Ovary (tissue), 9 donors: ENCODE data around the gene ZC3H7B. TPM values are rescaled to one million over a fixed set of nuclear protein-coding genes. Genes with fewer than 3 reads are reported as not detected.

Experiments used
- DNase-seq, 5 donors: peaks; one replicate each; pipeline ENCODE4 v3.0.0-alpha.2; 2019 to 2020
- H3K27ac ChIP-seq, 2 donors: fragments of 200-600 bp; one replicate each; pipeline versions ENCODE4 v1.5.1 to v1.8.0; 2019 to 2022
- H3K27me3 ChIP-seq: fragments of 200-600 bp; one replicate; pipeline ENCODE4 v1.8.0; 2022
- H3K36me3 ChIP-seq: fragments of 200-600 bp; sonication (generic); one replicate; pipeline ENCODE4 v1.5.1; 2019
- H3K4me1 ChIP-seq: one replicate; pipeline ENCODE4 v1.8.1; 2013; ENCODE audit warnings: mild to moderate bottlenecking, moderate library complexity; ENCODE audit not compliant: insufficient read depth
- H3K4me3 ChIP-seq: fragments of 200-600 bp; sonication (generic); one replicate; pipeline ENCODE4 v1.5.1; 2017
- H3K9me3 ChIP-seq, 2 donors: fragments of 200-600 bp in 1 of 2; sonication (generic) in 1 of 2; one replicate each; pipeline versions ENCODE4 v1.5.1 to v1.8.1; 2013 to 2019; ENCODE audit warnings: mild to moderate bottlenecking in 1 of 2, moderate library complexity in 1 of 2
- CTCF ChIP-seq, 3 donors: fragments of 450-650 bp in 2 of 3; fragments of 200-600 bp in 1 of 3; IDR thresholded peaks; one replicate each; pipeline versions ENCODE4 v1.5.1 to v1.8.0; 2016 to 2022; ENCODE audit warnings: antibody characterized with exemption in 3 of 3, mild to moderate bottlenecking in 1 of 3
- EP300 ChIP-seq: sonication (generic); formaldehyde crosslinking; IDR thresholded peaks from one replicate; pipeline ENCODE4 v1.6.1; 2017; ENCODE audit warnings: antibody characterized with exemption
- POLR2A ChIP-seq: fragments of 450-650 bp; IDR thresholded peaks from one replicate; pipeline ENCODE4 v1.6.1; 2017; ENCODE audit warnings: antibody characterized with exemption, mild to moderate bottlenecking, moderate library complexity
- WGBS, 3 donors: extraction: QIAGEN DNeasy Blood & Tissue Kit in 1 of 3; methylation state at CpG; one replicate each; pipeline versions ENCODE4 v1.1.5 to v1.1.7; 2013 to 2017; 5-methylcytosine and 5-hydroxymethylcytosine counted together
- intact Hi-C, 4 donors: fragments of 100-400 bp; cut with DNase I; formaldehyde crosslinking; loops; one replicate each; pipeline versions ENCODE4 v1.11.0 to v1.15.1; 2022 to 2023
- polyA plus RNA-seq, 2 donors: library from polyadenylated mRNA; stranded (reverse); fragments of 200-250 nt in 1 of 2; fragments of 350-450 nt in 1 of 2; fragmentation: Illumina TruSeq in 1 of 2; extraction: RNeasy Lipid Tissue Mini Kit (QIAGEN cat#74804) in 1 of 2; gene quantifications; one replicate each; pipeline ENCODE4 v1.2.3, GENCODE V29; 2013 to 2014
- total RNA-seq, 7 donors: library from RNA; depleted of rRNA in 2 of 7; stranded (reverse); fragments of >200 nt in 2 of 7; fragmentation: NEBNext Ultra II Directional in 3 of 7; extraction: Animal tissue kit (Norgen Biotek cat#: 25700) in 3 of 7; gene quantifications; one replicate each; pipeline versions ENCODE4 v1.1.0 to v1.2.4, GENCODE V29; 2016 to 2023
- donor health status: DM: no; HTN: no; CAD: no; lungs with moderate emphysema.
- donor health status: DM: no; HTN: no; CAD: no.
- donor health status: Bipolar disorder and iron deficiency.
- donor health status: DM: yes; HTN: yes; CAD: no.
- donor health status: DM: no; HTN: no; CAD: no.
- donor health status: DM: yes; HTN: yes; CAD: no.

ZC3H7B gene
- total and polyA plus RNA-seq, 9 donors: 27.3 to 96.5 (median 73.2) TPM

- Histone ChIP-seq H3K27me3 (no peaks in the 10 kb centered on the region), H3K4me3 (no peak overlapping the region), H3K27ac (no peak overlapping the region), H3K36me3 (no peaks in the 10 kb centered on the region), H3K9me3 (no peaks in the 10 kb centered on the region), H3K4me1 (no peaks in the 10 kb centered on the region)
- no peak for TF ChIP-seq EP300
- TF ChIP-seq POLR2A: no peak
- no peak for TF ChIP-seq CTCF (IDR thresholded peaks at IDR 0.05)
- intact Hi-C loops: no loop called here
- 76 to 95% (median 85%) methylated on average over 2 of the region's 2 CpGs for WGBS, 3 donors
- DNase-seq: no peak
These were observed 20.5 kb upstream of the ZC3H7B start for GRCh38 chr22:41280854-41281253.

GRCh38 chr22:41284465-41284864 lies 16.9 kb upstream of the ZC3H7B start:
- Histone ChIP-seq H3K9me3 (no peaks in the 10 kb centered on the region), H3K36me3 (no peaks in the 10 kb centered on the region), H3K4me1 (no peaks in the 10 kb centered on the region), H3K27ac (no peak overlapping the region), H3K4me3 (no peak overlapping the region), H3K27me3 (no peaks in the 10 kb centered on the region)
- TF ChIP-seq POLR2A (no peak), CTCF (IDR thresholded peaks at IDR 0.05) (no peak), EP300 (no peak)
- intact Hi-C loops: no loop called here
- 81 to 88% (median 86%) methylated on average over 10 of the region's 10 CpGs for WGBS, 3 donors
- no peak for DNase-seq

GRCh38 chr22:41285441-41285819 lies 15.9 kb upstream of the ZC3H7B start:
- peak; percentile 36 to 71 (median 61) for DNase-seq
- peak overlapping the region; percentile 41 to 70 for H3K27ac ChIP-seq
- H3K9me3 ChIP-seq: no peaks in the 10 kb centered on the region
- H3K27me3 ChIP-seq: no peaks in the 10 kb centered on the region
- TF ChIP-seq EP300 (no peak), CTCF (IDR thresholded peaks at IDR 0.05) (no peak), POLR2A (no peak)
- intact Hi-C loops: no loop called here
- H3K4me1 ChIP-seq: peaks cover 3% of the 10 kb centered on the region
- H3K36me3 ChIP-seq: no peaks in the 10 kb centered on the region
- H3K4me3 ChIP-seq: peak overlapping the region; percentile 97
- WGBS, 3 donors: 0% methylated on average over 27 to 30 of the region's 30 CpGs

- intact Hi-C loops: no loop called here
- H3K9me3 ChIP-seq: no peaks in the 10 kb centered on the region
- peak within 1 kb of the TSS; percentile 41 to 70 for H3K27ac ChIP-seq
These were observed 15.3 kb upstream of the ZC3H7B start, which contains the start of gene RANGAP1 for GRCh38 chr22:41285820-41286638. RANGAP1 (minus strand) TSS chr22:41286187; CDS start chr22:41281044, 5,143 bp downstream.

More at GRCh38 chr22:41285820-41286638, 15.3 kb upstream of the ZC3H7B start, which contains the start of gene RANGAP1:
- H3K36me3 ChIP-seq: no peaks in the 10 kb centered on the region
- WGBS, 3 donors: 0 to 1% (median 0%) methylated on average over 66 to 77 of the region's 77 CpGs
- H3K4me3 ChIP-seq: peak within 1 kb of the TSS; percentile 97
- H3K27me3 ChIP-seq: no peaks in the 10 kb centered on the region
- peak; percentile 96 to 98 (median 97) for DNase-seq
- TF ChIP-seq POLR2A (peak; percentile 23), CTCF (IDR thresholded peaks at IDR 0.05) (peak in 1 of 3 donors; percentile 49), EP300 (peak; percentile 42)
- peaks cover 4% of the 10 kb centered on the region for H3K4me1 ChIP-seq
